Measurements from ENCODE around the gene TTC1.
A peak's percentile ranks its signal among the peaks of the same experiment; 100 is the strongest.
"Not testable (repeated sequence)": the region's sequence is repeated elsewhere in the genome, so short reads cannot be mapped to it uniquely, and the experiment has no call there.

Gene TTC1

GRCh38 chr5:160008877-160009590, at the start of gene TTC1:
Gene TTC1 (plus strand): TSS chr5:160009139. CDS start chr5:160010529, 1,390 bp downstream.
- DNase-seq, result peak; percentile 82

GRCh38 chr5:159961176-159962160, 47.5 kb upstream of the TTC1 start:
- no peak for DNase-seq

GRCh38 chr5:159962214-159962613, 46.7 kb upstream of the TTC1 start:
- DNase-seq, result no peak

- no peak for DNase-seq
These were observed 45.0 kb upstream of the TTC1 start for GRCh38 chr5:159963935-159964334.

GRCh38 chr5:159965031-159965837, 43.7 kb upstream of the TTC1 start:
- peak; percentile 22 for DNase-seq

GRCh38 chr5:159965838-159966128, 43.2 kb upstream of the TTC1 start:
- DNase-seq, result not testable (repeated sequence)

- DNase-seq, result no peak
These were observed 39.0 kb upstream of the TTC1 start for GRCh38 chr5:159969966-159970365.

GRCh38 chr5:159971038-159971437, 37.9 kb upstream of the TTC1 start:
- DNase-seq, result no peak

GRCh38 chr5:159971514-159971913, 37.4 kb upstream of the TTC1 start:
- DNase-seq, result no peak

- DNase-seq, result no peak
These were observed 36.9 kb upstream of the TTC1 start for GRCh38 chr5:159971931-159972461.

GRCh38 chr5:159972538-159973362, 36.2 kb upstream of the TTC1 start:
- no peak for DNase-seq

- DNase-seq, result no peak
These were observed 33.4 kb upstream of the TTC1 start for GRCh38 chr5:159975462-159976019.

GRCh38 chr5:159976921-159977320, 32.0 kb upstream of the TTC1 start:
- DNase-seq, result no peak

- DNase-seq, result no peak
These were observed 30.6 kb upstream of the TTC1 start for GRCh38 chr5:159978358-159978757.

GRCh38 chr5:159982421-159983173, 26.3 kb upstream of the TTC1 start:
- no peak for DNase-seq

- peak; percentile 79 for DNase-seq
These were observed 21.8 kb upstream of the TTC1 start for GRCh38 chr5:159987031-159987674.

- no peak for DNase-seq
These were observed 18.4 kb upstream of the TTC1 start for GRCh38 chr5:159990506-159990905.

- no peak for DNase-seq
These were observed 16.4 kb upstream of the TTC1 start for GRCh38 chr5:159992566-159992965.

- no peak for DNase-seq
These were observed 15.7 kb upstream of the TTC1 start for GRCh38 chr5:159993194-159993593.

GRCh38 chr5:159995907-159996306, 13.0 kb upstream of the TTC1 start:
- no peak for DNase-seq
